Panc1 (cell line): Measurements from ENCODE around the gene MPL.

ENCODE experiments used
- CTCF ChIP-seq: fragments of 450-650 bp; IDR thresholded peaks from 2 replicates; pipeline ENCODE4 v1.5.1; 2017; ENCODE audit warnings: mild to moderate bottlenecking
- POLR2AphosphoS5 ChIP-seq: IDR thresholded peaks from 2 replicates; pipeline ENCODE4 v1.6.1; 2012; ENCODE audit warnings: mild to moderate bottlenecking, low read depth, low read length, moderate library complexity
- REST ChIP-seq, 2 experiments: IDR thresholded peaks; 2 replicates each; pipeline ENCODE4 v1.6.1; 2011 to 2012; ENCODE audit warnings: low read depth in 2 of 2, control low read depth in 1 of 2, low read length in 1 of 2, mild to moderate bottlenecking in 1 of 2, moderate library complexity in 1 of 2; ENCODE audit not compliant: insufficient read depth in 1 of 2

- TF ChIP-seq CTCF (no peak), POLR2AphosphoS5 (no peak), REST (IDR thresholded peaks at IDR 0.05; ENCODE audit: insufficient read depth in 1 of 2, low read depth in 2 of 2, low read length in 1 of 2) (no peak)
Observed at GRCh38 chr1:43370564-43370963, 32.9 kb downstream of the MPL start.
